ENCODE results near the gene TSPAN18.

GRCh38 chr11:44954051-44954906 is 227.5 kb downstream of the TSPAN18 start:
- no peak for TF ChIP-seq YY1 (IDR thresholded peaks at IDR 0.05; ENCODE audit: insufficient read depth, insufficient read length)
- no peak for TF ChIP-seq ZNF274 (IDR thresholded peaks at IDR 0.05; ENCODE audit: low read depth, low read length)
